ENCODE results near the gene MYADM.

- no peak for TF ChIP-seq POLR2A (IDR thresholded peaks at IDR 0.05; ENCODE audit: low read length)
- no peak for TF ChIP-seq GATA1 (IDR thresholded peaks at IDR 0.05; ENCODE audit: low read depth, low read length)
Observed at GRCh38 chr19:53908935-53909415, 41.3 kb downstream of the MYADM start, which contains the start of gene CACNG7.
